Activated T-cell treated with anti-CD3 and anti-CD28 coated beads, Interleukin-2, amount 50 U/mL, for 48 hours (primary cell): ENCODE data around the gene TNNI2.
"Not testable (repeated sequence)": the region's sequence is repeated elsewhere in the genome, so short reads cannot be mapped to it uniquely, and the experiment has no call there.

Experiments used
- DNase-seq, 2 experiments: peaks; one replicate each; pipeline ENCODE4 v3.0.0-alpha.2; 2020

The TNNI2 gene

DNA sequence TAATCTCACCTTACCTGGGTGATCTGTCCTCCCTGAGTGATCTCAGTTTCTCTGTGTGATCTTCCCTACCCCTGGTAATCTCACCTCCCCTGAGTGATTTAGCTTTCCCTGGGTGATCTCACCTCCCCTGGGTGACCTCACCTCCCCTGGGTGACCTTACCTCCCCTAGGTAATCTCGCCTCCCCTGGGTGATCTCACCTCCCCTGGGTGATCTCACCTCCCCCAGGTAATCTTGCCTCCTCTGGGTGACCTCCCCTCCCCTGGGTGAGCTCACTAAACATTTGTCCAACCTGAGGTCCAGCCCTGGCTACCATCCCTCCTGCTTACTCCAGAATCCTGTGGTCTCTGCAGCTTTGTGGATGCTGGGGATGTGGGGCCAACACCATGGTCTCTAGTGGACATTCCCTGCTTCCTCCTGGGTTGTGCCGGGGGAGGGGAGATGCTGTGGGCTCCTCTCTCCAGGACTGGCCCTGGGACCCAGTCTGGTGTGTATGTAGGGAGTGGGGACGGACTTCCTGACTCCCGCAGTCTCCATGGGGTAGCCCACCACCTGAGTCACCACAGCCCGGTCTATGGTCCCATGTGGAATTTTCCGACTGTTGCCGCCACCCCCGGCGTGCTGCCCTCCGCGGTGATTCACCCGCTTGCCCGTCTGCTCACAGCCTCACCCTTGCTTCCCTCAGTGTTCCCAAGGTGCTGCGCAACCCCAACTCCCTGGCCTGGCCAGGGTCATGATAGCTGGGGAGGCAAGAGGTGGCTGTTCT lies 24.0 kb downstream of the TNNI2 start:
- no peak for DNase-seq

DNA sequence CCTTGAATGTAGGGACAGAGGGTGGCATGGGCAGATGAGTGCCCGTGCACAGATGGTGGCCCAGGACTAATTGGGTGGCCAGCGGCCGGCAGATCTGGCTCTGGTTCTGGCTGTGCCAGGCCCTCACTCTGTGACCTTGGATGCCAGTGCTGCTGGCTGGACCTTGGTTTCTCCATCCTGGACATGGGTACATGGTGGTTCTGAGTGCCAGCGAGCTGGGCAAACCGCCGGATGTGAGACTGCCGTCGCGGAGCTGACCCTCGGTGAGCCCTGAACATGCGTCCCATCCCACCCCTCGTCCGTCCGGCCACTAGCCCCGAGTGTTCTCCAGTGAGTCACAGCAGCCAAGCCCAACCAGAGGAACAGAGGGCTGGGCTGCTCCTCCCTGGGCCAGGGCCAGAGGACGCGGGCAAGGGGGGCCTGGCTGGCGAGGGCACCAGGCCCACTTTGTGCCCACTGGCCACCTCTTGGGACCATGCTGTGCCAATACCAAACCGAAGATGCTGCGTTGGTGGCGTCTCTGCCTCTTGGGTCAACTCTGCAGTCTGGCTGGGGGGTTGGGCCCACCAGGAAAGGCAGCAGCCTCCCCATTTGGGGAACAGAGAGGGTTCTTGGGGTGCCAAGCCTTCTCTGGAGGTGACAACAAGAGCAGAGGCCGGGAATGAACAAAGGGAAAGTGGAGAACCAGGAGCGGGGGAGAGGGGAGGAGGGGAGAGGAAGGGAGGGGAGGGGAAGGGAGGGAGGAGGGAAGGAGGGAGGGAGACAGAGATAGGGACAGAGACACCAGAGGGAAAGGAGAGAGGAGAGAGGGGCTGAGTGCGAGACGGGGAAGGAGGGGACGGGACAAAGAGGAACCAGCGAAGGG lies 24.8 kb downstream of the TNNI2 start:
- no peak for DNase-seq

GRCh38 chr11:1864231-1864630 lies 25.4 kb downstream of the TNNI2 start:
- no peak for DNase-seq

DNA sequence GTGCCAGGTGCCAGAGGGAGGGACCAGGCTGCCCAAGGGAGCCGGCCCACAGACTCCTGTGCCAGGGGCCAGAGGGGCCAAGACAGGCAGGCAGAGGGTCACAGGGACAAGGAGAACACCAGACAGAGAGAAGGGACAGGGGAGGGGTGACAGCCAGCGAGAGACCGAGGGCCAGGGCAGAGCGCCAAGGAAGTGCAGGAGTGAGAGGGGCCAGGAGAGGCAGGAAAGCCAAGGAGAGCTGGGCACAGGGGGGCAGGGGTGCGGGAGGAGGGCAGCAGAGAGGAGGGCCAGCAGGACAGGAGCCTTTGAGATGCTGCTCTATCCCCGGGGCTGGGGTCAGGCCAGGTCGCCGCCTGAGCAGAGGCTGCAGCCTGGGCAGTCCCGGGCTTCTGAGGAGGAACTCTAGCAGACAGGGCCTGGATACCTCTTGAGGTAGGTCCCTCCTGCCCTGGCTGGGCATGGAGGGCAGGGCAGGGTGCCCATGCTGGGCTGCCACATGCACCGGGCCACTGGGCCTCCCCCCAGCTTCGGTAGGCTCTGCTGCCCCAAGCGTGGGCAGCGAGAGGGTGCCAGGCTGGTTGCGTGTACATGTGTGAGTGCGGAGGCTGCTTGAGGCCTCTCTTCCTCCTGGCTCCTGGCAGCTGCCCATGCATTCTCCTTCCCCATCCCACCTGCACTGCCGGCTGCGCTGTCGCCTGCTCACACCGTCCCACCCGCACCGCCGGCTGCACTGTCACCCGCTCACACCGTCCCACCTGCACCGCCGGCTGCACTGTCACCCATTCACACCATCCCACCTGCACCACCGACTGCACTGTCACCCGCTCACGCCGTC lies 26.3 kb downstream of the TNNI2 start:
- no peak for DNase-seq

GRCh38 chr11:1866226-1866625 lies 27.4 kb downstream of the TNNI2 start:
- DNase-seq: no peak

- no peak for DNase-seq
These were observed 28.0 kb downstream of the TNNI2 start for GRCh38 chr11:1866776-1867175.

DNA sequence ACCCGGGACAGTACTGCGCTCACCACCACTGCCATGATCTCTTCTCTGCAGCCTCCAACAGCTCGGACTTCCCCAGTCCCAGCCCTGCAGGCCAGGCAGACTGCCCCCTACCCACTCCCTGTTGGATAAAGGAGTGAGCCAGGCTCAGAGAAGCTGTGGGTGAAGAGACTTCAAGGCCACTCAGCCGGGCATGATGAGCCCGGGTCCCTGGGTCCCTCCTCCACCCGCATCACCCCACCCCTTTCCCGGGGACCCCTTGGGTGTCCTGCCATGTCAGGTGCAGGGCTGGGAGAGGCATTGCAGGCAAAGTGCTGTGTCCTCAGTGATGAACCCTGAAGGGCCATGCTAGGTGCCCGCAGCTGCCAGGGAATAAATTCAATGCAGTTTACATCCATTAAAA lies 28.6 kb downstream of the TNNI2 start:
- DNase-seq: no peak

DNA sequence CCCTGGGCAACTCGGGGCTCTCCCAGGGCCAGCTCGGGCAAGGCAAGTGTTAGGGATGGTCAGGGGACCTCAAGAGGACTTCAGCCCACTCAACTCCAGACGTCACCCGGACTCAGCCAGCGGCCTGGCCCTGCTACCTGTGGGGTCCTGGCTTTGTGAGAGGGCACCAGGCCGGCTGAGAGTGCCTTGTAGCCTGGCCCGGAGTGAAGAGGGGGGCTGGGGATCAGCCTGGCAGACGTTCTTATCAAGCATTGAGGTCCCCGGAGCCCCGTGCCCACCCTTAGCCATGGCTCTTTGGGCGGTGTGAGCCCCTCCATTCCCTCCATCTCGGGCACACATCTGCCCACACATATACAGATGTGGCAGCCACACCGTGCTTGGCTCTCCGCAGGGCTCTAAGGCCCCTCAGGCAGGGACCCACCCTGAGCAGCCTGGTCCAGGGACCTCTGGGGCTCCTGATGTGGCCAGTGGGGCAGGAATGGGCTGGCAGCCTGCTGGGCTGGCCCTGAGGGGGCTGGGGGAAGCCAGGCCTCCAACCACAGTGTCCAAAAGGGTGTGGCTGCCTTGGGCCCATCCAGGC lies 29.4 kb downstream of the TNNI2 start:
- DNase-seq: no peak

DNA sequence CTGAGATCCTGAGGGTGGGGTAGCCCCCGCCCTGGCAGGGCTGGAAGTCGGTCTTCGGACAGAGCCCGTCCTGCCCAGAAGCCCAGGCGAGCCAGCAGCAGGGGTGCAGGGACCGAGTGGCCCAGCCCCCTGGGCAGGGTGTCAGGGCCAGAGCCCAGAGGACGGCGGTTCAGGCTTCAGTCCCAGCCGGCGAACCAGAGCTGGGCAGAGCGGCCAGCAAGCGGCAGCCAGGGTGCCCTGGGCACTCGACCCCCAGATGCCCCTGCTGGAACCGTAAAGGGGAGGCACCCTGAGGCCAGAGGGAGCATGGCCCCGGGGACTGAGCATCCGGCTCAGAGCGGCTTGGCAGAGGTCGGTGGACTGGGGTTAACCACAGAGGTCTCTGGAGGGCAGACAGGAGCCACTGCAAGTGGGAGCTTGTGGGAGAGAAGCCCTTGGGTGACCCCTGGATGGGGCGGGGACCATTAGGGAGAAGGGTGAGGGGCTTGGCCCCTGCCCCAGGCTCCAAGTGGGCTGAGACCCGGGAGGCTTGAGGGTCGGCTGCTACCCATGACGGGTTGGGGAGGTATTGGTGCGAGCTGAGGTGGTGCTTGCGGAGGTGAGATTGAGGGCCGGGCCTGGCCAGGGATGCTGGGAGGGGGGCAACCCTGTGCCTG lies 30.0 kb downstream of the TNNI2 start:
- DNase-seq: no peak

- DNase-seq: no peak
These were observed 30.9 kb downstream of the TNNI2 start for GRCh38 chr11:1869427-1870325.

DNA sequence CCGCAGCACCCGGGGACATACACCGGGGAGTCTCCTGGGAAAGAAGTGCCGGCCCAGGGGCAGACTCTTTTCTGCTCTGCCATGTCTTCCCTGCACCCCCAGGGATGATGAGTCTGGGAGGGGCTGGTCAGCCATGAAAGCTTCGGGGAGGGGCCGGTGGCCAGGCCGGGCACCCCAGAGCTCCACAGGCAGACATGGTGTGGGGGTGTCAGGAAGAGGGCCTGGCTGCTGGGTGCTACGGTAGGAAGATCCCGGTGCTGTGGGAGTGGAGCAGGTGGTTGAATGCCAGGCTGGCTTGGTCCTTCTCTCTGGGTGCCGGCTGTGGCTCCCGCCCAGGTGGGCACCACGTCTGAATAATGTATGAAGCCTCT lies 31.5 kb downstream of the TNNI2 start:
- DNase-seq: no peak

DNA sequence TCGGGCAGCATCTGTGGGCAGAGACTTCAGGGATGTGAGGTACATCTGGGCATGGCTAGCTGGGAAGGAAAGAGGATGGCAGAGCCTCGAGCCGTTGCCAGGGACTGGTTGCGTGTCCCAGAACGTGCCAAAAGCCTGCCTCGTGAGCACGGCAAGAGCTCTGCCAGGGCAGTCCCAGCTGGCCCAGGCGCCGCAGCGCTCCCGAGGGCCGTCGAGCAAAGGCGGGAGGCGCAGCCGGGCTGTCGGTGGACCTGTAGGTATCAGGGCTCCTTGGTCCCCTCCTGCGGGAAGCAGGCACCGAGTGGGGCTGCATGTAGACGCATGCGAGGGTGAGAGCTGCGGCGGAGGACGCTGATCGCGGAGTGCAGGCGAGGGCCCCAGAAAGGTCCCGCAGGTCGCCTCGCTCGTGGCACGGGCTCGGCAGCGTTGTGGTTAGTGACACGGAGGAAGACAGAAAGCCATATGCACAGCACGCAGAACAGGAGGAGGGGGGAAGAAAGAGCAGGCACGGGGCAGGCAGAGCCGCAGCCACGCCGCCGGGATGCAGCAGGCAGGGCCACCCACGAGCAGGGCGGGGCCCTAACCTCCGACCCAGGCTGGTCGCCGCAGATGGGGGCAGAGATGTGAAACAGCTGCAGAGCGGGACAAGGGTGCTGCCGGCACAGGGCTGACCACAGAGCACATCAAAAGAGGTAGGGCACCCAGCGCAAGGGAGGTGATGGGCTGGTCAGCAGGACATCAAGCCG lies 32.1 kb downstream of the TNNI2 start:
- DNase-seq: peak in 1 of 2 experiments; percentile 61

- DNase-seq: no peak
These were observed 32.8 kb downstream of the TNNI2 start for GRCh38 chr11:1871531-1871930.

- DNase-seq: no peak
These were observed 33.6 kb downstream of the TNNI2 start for GRCh38 chr11:1872267-1872985.

- DNase-seq: no peak
These were observed 34.4 kb downstream of the TNNI2 start for GRCh38 chr11:1873048-1873812.

- not testable (repeated sequence) for DNase-seq
These were observed 35.0 kb downstream of the TNNI2 start for GRCh38 chr11:1873813-1874150.

DNA sequence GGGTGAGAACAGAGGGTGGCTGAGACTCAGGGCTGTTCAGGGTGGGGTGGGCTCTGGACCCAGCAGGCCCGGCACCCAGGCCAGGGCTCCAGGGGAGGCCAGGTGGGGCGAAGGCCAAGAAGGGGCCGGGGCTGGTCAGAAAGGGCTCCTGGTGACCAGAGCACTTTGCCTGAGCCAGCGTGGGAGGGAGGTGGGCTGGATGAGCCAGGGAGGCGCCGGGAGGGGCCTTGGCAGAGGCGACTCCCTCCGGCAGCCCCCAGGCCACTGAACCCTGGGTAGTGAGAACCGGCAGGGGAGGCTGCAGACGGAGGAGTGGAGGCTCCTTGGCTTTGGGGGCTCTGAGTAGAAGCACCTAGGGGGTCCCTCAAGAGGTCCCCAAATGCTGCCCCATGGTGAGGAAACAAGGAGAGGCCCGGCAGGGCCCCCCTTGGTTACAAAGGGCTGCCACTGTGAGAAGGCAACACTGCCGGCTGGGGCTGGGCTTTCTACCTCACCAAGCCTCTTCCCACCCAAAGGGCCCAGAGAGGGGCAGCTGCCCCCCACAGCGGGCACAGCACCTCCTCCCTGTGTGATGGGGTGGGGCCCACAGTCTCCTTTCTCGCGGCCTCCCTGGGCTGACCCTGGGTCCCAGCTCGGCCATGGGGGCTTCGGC lies 35.8 kb downstream of the TNNI2 start:
- DNase-seq: not testable (repeated sequence)

DNA sequence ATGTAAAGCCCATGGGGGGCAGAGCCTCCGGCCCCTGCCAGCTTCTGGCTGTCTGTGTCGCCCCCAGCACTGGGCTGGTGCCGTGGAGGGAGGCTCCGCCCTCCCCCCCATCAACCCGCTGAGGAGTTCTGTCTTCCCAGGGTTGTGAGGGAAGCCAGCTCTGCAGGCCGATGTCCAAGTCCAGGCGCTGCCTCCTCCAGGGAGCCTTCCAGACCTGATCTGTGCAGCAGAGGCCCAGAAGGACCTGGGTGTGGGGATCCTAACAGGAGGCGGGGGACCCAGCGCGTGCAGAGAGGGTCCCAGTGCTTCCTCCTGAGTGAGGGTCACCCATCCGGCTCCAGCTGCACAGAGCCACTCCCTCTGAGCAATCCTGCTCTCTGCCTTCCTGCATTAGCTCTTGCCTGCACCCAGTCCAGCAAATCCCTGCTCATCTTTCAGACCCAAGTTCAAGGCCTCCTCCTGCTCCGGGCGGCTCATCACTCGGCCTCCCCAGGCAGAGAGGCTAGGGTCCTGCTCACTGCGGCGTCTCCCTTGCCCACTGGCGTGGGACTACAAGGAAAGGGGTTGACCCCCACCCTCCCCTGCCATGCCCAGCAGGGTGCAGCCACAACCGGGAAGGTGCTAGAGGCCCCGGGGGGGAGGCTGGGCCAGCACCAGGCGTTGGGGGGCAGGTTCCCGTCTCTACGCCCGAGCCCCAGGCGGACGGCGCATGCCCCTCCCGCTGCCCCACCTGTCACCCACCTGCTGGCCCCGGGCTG lies 36.5 kb downstream of the TNNI2 start:
- no peak for DNase-seq
